HUES64 (cell line): Measurements from ENCODE around the gene SOX18.
"Not testable (repeated sequence)": the region's sequence is repeated elsewhere in the genome, so short reads cannot be mapped to it uniquely, and the experiment has no call there.

ENCODE experiments used
- H3K27ac ChIP-seq: 2 replicates; pipeline ENCODE4 v1.7.0; 2013; ENCODE audit warnings: low read depth, low read length, inconsistent platforms
- H3K27me3 ChIP-seq: 2 replicates; pipeline ENCODE4 v1.6.1; 2013; ENCODE audit warnings: mild to moderate bottlenecking, low read length; ENCODE audit not compliant: insufficient read depth
- H3K36me3 ChIP-seq: 2 replicates; pipeline ENCODE4 v1.6.1; 2013; ENCODE audit warnings: mild to moderate bottlenecking, low read length; ENCODE audit not compliant: insufficient read depth
- H3K4me1 ChIP-seq: 2 replicates; pipeline ENCODE4 v1.6.1; 2013; ENCODE audit warnings: mild to moderate bottlenecking, low read length, moderate library complexity; ENCODE audit not compliant: insufficient read depth
- H3K4me3 ChIP-seq: 2 replicates; pipeline ENCODE4 v1.5.1; 2013; ENCODE audit warnings: mild to moderate bottlenecking, low read length, moderate library complexity
- H3K9ac ChIP-seq: 2 replicates; pipeline ENCODE4 v1.6.1; 2013; ENCODE audit warnings: mild to moderate bottlenecking, low read depth, low read length
- H3K9me3 ChIP-seq: 2 replicates; pipeline ENCODE4 v1.6.1; 2013; ENCODE audit warnings: low read depth, low read length; ENCODE audit not compliant: insufficient read depth
- WGBS: fragments of 150-250, 120-280 bp; methylation state at CpG from one replicate; pipeline ENCODE4 v1.1.7; 2013; ENCODE audit warnings: missing lambda C conversion rate; 5-methylcytosine and 5-hydroxymethylcytosine counted together

Gene SOX18

DNA sequence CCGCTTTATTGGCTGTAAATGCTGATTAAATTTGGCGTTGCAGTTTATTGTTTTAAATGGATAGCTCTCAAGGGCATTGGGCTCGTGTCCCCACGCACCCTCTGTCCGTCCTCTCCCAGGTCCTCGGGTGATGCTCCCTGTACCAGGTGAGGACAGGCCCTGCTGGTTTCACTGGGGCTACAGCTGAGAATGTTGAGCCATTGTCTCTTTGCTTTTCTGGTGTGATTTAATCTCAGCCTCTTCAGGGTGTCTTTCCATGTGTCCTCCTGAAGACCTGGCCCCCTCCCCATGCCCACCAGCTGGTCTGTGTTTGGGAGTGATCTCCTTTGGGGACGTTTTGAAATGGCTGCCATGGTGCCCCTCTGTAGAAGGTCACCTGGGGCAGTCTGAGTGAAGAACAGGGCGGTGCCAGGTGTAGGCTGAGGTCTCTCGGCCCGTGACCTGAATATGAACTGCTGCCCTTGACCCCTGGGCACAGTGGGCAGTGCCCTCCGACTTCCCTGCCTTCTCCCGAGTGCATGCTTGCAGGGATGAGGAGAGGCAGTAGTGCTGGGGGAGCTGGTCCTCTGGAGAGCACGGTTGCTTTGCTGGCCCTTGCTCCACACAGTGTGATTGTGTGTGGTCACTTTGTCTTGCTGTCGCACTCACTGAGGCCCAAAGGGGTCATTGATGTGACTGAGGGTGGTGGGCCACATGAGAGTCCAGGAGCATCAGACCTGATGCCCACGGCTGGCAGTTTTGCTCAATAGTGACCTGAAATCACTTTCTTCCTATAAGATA lies 25.9 kb downstream of the SOX18 start:
- peaks cover 89% of the 10 kb centered on the region for H3K36me3 ChIP-seq
- 93% methylated on average over 15 of the region's 15 CpGs for WGBS
- H3K4me3 ChIP-seq: no peak overlapping the region
- no peaks in the 10 kb centered on the region for H3K4me1 ChIP-seq
- no peaks in the 10 kb centered on the region for H3K27me3 ChIP-seq
- H3K9ac ChIP-seq: no peak overlapping the region
- H3K27ac ChIP-seq: no peak overlapping the region
- H3K9me3 ChIP-seq: no peaks in the 10 kb centered on the region

DNA sequence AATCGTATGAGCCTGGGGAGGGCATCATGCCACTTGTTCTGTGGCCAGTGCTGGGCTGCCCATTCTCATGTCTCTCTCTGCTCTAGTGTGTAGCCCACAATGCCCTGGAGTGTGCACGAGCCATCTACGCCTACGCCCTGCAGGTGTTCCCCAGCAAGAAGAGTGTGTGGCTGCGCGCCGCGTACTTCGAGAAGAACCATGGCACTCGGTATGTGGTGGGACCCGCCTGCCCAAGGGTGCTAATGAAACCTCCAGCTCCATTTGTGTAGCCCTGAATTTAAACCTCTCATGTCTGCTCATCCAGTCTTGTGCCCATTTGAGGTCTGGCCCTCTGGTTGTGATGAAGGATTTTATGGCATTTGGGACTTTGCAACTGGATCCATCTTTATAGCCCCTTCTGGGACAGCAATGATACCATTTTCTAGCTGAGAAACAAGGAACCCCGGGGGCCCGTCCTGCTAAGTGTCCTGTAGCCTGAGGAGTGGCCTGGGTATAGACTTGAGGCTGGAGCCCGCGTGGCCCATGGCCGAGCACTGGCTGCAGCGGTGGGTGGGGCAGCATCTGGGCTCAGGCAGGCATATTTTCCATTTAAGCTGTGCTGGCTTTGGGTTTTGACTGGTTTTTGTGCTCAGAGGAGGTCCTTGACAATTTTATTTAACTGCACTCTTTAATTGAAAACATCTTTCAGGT lies 26.6 kb downstream of the SOX18 start:
- Histone ChIP-seq H3K27me3 (no peaks in the 10 kb centered on the region), H3K9ac (no peak overlapping the region), H3K4me1 (no peaks in the 10 kb centered on the region), H3K4me3 (no peak overlapping the region), H3K36me3 (peaks cover 89% of the 10 kb centered on the region), H3K9me3 (no peaks in the 10 kb centered on the region), H3K27ac (no peak overlapping the region)
- 97% methylated on average over 17 of the region's 17 CpGs for WGBS

DNA sequence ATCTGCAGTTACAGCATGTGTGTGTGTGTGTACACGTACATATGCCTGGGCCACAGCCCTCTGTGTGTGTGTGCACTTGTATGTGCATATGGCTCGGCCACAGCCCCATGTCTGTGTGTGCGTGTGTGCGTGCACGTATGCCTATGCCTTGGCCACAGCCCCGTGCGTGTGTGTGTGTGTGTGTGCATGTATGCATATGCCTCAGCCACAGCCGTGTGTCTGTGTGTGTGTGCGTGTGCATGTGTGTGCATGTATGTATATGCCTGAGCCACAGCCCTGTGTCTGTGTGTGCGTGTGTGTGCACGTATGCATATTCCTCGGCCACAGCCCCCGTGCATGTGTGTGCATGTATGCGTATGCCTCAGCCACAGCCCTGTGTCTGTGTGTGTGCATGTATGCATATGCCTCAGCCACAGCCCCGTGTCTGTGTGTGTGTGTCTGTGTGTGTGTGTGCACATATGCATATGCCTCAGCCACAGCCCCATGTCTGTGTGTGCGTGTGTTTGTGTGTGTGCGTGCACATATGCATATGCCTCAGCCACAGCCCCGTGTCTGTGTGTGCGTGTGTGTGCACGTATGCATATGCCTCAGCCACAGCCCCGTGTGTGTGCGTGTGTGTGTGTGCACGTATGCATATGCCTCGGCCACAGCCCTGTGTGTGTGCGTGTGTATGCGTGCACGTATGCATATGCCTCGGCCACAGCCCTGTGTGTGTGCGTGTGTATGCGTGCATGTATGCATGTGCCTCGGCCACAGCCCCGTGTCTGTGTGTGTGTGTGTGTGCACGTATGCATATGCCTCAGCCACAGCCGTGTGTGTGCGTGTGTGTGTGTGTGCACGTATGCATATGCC lies 28.1 kb downstream of the SOX18 start:
- Histone ChIP-seq H3K9me3 (no peaks in the 10 kb centered on the region), H3K4me1 (no peaks in the 10 kb centered on the region), H3K9ac (no peak overlapping the region), H3K4me3 (no peak overlapping the region), H3K36me3 (peaks cover 85% of the 10 kb centered on the region), H3K27me3 (no peaks in the 10 kb centered on the region), H3K27ac (no peak overlapping the region)
- WGBS: 95% methylated on average over 36 of the region's 36 CpGs

DNA sequence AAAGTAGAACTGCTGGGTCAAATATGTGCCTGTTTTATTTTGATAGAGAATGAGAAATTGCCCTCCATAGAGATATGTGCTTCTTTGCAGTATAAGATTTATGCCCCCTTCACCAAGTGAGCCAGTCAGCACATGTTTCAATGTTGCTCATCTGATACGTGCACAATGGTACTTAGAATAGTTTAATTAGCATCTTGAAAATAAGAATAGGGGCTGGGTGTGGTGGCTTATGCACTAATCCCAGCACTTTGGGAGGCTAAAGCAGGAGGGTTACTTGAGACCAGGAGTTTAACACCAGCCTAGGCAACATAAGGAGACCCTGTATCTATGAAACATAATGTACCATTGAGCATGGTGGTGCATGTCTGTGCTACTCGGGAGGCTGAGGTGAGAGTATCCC lies 33.8 kb downstream of the SOX18 start:
- H3K27me3 ChIP-seq: no peaks in the 10 kb centered on the region
- no peak overlapping the region for H3K9ac ChIP-seq
- H3K36me3 ChIP-seq: peaks cover 76% of the 10 kb centered on the region
- H3K9me3 ChIP-seq: no peaks in the 10 kb centered on the region
- no peak overlapping the region for H3K4me3 ChIP-seq
- H3K27ac ChIP-seq: no peak overlapping the region
- H3K4me1 ChIP-seq: no peaks in the 10 kb centered on the region
- 88% methylated on average over 2 of the region's 2 CpGs for WGBS

DNA sequence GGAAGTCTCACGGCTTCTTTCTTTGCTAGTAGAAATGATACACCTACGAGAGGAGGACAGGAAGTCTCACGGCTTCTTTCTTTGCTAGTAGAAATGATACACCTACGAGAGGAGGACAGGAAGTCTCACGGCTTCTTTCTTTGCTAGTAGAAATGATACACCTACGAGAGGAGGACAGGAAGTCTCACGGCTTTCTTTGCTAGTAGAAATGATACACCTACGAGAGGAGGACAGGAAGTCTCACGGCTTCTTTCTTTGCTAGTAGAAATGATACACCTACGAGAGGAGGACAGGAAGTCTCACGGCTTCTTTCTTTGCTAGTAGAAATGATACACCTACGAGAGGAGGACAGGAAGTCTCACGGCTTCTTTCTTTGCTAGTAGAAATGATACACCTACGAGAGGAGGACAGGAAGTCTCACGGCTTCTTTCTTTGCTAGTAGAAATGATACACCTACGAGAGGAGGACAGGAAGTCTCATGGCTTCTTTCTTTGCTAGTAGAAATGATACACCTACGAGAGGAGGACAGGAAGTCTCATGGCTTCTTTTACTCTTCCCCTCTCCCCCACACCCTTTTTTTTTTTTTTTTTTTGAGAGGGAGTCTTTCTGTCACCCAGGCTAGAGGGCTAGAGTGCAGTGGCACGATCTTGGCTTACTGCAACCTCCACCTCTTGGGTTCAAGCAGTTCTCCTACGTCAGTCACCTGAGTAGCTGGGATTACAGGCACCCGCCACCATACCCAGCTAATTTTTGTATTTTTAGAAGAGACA lies 36.9 kb downstream of the SOX18 start:
- H3K4me3 ChIP-seq, H3K27ac ChIP-seq, H3K9me3 ChIP-seq, H3K4me1 ChIP-seq, H3K27me3 ChIP-seq, H3K9ac ChIP-seq: not testable (repeated sequence)
- WGBS: 100% methylated on average over 3 of the region's 20 CpGs
- H3K36me3 ChIP-seq: peaks cover 74% of the 10 kb centered on the region

DNA sequence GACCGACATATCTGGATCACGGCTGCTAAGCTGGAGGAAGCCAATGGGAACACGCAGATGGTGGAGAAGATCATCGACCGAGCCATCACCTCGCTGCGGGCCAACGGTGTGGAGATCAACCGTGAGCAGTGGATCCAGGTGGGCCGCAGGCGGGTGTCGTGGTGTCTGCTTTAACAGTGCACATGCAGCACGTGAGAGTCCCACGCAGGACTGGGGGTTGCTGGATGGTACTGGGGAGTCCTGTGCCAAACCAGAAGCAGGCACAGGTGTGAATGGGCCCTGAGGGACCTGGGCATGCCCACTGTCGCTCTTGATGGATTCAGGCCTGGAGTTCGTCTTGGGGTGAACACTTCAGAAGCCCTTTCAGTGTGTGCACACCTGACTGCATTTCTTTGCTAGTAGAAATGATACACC lies 38.1 kb downstream of the SOX18 start:
- Histone ChIP-seq H3K9me3 (peaks cover 3% of the 10 kb centered on the region; the same call in 1 of the 2 replicates), H3K36me3 (peaks cover 75% of the 10 kb centered on the region), H3K27me3 (no peaks in the 10 kb centered on the region), H3K4me3 (no peak overlapping the region), H3K4me1 (no peaks in the 10 kb centered on the region), H3K9ac (no peak overlapping the region), H3K27ac (no peak overlapping the region)
- WGBS: 96% methylated on average over 16 of the region's 16 CpGs

DNA sequence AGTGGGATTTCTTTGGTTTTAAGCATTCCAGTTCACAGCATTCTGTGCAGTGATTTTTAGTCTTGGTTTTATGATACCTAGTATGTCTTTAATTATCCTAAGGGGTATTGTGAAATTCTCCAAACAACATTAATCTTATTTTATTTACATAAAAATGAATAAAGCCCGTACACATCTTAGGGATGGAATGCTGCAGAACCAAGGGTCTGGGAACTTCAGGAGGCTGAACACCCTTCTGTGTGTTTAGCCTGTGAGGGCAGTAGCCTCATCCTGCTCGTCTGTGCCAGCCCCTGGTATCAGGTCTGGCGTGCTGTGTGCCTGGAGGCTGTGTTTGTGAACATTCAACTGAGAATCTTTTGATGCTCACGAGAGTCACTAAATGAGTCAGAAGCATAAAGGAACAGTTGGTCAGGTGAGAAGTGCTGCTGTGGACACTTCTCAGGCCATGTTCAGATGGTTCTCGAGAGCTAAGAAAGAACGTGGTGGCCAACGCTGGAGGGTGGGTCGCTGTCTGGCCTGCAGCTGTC lies 38.7 kb downstream of the SOX18 start:
- Histone ChIP-seq H3K9me3 (peaks cover 3% of the 10 kb centered on the region; the same call in 1 of the 2 replicates), H3K4me3 (no peak overlapping the region), H3K27me3 (no peaks in the 10 kb centered on the region), H3K9ac (no peak overlapping the region), H3K4me1 (no peaks in the 10 kb centered on the region), H3K27ac (no peak overlapping the region), H3K36me3 (peaks cover 74% of the 10 kb centered on the region)
- WGBS: 95% methylated on average over 8 of the region's 8 CpGs

DNA sequence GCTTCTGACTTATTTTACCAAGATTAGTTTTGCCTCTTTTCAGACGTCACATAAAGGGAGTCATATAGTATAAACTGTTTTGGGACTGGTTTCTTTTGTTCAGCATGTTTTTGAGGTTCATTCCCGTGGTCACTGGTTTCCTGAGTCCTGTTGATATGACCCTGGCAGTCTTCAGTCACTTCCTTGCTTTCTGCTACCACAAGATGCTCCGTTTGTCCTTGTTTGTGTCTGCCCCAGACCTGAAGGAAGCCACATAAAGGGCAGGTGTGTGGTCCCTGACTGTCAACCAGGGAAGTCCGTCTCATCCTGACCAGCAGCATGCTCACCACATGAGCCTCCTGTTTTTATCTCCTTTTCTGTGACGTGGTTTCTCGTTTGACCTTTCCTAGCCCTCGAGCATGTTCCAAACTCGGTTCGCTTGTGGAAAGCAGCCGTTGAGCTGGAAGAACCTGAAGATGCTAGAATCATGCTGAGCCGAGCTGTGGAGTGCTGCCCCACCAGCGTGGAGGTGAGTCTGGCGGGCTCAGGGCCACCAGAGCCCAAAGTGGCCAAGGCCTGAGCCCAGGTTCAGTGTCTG lies 39.5 kb downstream of the SOX18 start:
- Histone ChIP-seq H3K4me1 (no peaks in the 10 kb centered on the region), H3K9ac (no peak overlapping the region), H3K27ac (no peak overlapping the region), H3K9me3 (peaks cover 3% of the 10 kb centered on the region; the same call in 1 of the 2 replicates), H3K36me3 (peaks cover 74% of the 10 kb centered on the region), H3K4me3 (no peak overlapping the region), H3K27me3 (no peaks in the 10 kb centered on the region)
- 91% methylated on average over 13 of the region's 13 CpGs for WGBS

DNA sequence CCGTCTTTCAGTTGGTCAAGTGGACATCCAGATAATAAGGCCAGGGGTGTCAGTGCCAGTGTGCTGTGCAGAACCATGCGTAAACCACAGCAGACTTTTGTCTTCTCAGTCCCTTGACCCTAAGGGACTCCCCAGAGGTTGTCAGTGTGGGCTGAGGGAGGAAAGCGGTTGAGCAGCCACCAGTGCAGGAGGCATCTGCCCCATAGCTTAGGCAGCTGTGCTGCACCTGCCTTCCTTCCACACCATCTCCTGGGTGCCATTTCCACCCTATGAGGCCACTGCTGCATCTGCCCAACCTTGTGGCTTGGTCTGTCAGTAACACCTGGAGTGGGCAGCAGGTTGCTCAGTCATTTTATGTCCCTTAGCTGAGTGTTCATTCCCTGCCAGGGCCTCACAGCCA lies 42.5 kb downstream of the SOX18 start:
- Histone ChIP-seq H3K4me1 (no peaks in the 10 kb centered on the region), H3K9me3 (peaks cover 3% of the 10 kb centered on the region; the same call in 1 of the 2 replicates), H3K27ac (no peak overlapping the region), H3K4me3 (no peak overlapping the region), H3K9ac (no peak overlapping the region), H3K27me3 (no peaks in the 10 kb centered on the region), H3K36me3 (peaks cover 76% of the 10 kb centered on the region)
- WGBS: 94% methylated on average over 3 of the region's 3 CpGs

DNA sequence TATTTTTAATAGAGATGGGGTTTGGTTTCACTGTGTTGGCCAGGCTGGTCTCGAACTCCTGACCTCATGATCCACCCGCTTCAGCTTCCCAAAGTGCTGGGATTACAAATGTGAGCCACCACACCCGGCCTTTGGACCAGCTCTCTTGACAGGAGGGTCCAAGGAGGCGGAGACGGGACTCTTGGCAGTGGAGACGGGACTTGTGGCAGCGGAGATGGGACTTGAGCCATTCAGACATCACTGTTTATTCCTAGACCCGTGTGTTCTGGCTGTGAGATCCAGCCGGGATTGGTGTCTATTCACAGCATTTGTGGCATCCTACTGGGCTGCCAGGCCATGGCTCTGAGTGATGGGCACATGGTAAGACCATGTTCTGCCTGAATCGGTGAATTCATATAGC lies 42.9 kb downstream of the SOX18 start:
- Histone ChIP-seq H3K9ac (no peak overlapping the region), H3K27ac (no peak overlapping the region), H3K4me1 (no peaks in the 10 kb centered on the region), H3K27me3 (no peaks in the 10 kb centered on the region), H3K9me3 (peaks cover 3% of the 10 kb centered on the region; the same call in 1 of the 2 replicates), H3K4me3 (no peak overlapping the region), H3K36me3 (peaks cover 78% of the 10 kb centered on the region)
- WGBS: 95% methylated on average over 10 of the region's 10 CpGs
